NB4 (cell line): ENCODE results near the gene ARID2.

Experiments used
- CTCF ChIP-seq: IDR thresholded peaks from one replicate; pipeline ENCODE4 v1.5.1; 2012; ENCODE audit warnings: low read depth, low read length
- POLR2A ChIP-seq: IDR thresholded peaks from 2 replicates; pipeline ENCODE4 v1.6.1; 2011; ENCODE audit warnings: mild to moderate bottlenecking; ENCODE audit not compliant: insufficient read length; ENCODE audit errors: extremely low read depth
- TF ChIP-seq, protein P1 (sequence below): IDR thresholded peaks from 2 replicates; pipeline ENCODE4 v1.6.1; 2011; ENCODE audit warnings: low read depth, low read length

DNA sequence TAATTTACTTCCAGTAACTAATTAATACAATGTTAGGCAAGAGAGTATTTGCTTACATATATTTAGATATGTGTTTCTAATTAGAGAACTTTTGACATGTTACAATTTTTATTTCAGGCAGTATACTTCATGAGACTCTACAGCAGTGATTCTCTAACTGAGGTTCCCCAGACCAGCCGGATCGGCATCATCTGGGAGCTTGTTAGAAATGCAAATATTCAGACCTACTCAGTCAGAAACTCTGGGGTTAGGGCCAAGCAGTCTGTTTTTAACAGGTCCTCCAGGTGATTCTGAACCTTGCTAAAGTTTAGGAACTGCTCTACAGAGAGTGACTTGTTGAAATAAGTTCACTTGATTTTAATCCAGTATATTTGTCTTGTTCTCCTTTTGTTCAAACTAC is 46.5 kb downstream of the ARID2 start:
- TF ChIP-seq, protein P1, sequence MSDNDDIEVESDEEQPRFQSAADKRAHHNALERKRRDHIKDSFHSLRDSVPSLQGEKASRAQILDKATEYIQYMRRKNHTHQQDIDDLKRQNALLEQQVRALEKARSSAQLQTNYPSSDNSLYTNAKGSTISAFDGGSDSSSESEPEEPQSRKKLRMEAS: no peak
- no peak for TF ChIP-seq POLR2A
- no peak for TF ChIP-seq CTCF
